BLaER1 treated with 17β-estradiol and CSF1 and Interleukin-3, amounts not matched to agents 10 nM and 100 nM (cell line): ENCODE results near the gene DIP2A.

ENCODE experiments used
- H3K27ac ChIP-seq, 11 experiments: shearing (Covaris generic); formaldehyde crosslinking; 2 replicates each; pipeline ENCODE4 v1.8.1; 2022
- H3K27me3 ChIP-seq, 11 experiments: shearing (Covaris generic); formaldehyde crosslinking; 2 replicates each; pipeline ENCODE4 v1.8.1; 2022
- H3K36me3 ChIP-seq, 11 experiments: shearing (Covaris generic); formaldehyde crosslinking; 2 replicates each; pipeline ENCODE4 v1.8.1; 2022
- H3K4me1 ChIP-seq, 10 experiments: shearing (Covaris generic); formaldehyde crosslinking; 2 replicates each; pipeline ENCODE4 v1.8.1; 2022
- H3K4me2 ChIP-seq, 11 experiments: shearing (Covaris generic); formaldehyde crosslinking; 2 replicates each; pipeline ENCODE4 v1.8.1; 2022
- H3K4me3 ChIP-seq, 10 experiments: shearing (Covaris generic); formaldehyde crosslinking; 2 replicates each; pipeline ENCODE4 v1.8.1; 2022
- H3K9ac ChIP-seq, 11 experiments: shearing (Covaris generic); formaldehyde crosslinking; 2 replicates each; pipeline ENCODE4 v1.8.1; 2022
- H3K9me3 ChIP-seq, 11 experiments: shearing (Covaris generic); formaldehyde crosslinking; replicated peaks in 1 of 11; 2 replicates each; pipeline ENCODE4 v1.8.1; 2022
- H4K20me1 ChIP-seq, 11 experiments: shearing (Covaris generic); formaldehyde crosslinking; 2 replicates each; pipeline ENCODE4 v1.8.1; 2022
- Cebpa-rat ChIP-seq, 11 experiments: shearing (Covaris generic); IDR thresholded peaks; 2 replicates each; pipeline ENCODE4 v1.8.1; 2022

The DIP2A gene

DNA sequence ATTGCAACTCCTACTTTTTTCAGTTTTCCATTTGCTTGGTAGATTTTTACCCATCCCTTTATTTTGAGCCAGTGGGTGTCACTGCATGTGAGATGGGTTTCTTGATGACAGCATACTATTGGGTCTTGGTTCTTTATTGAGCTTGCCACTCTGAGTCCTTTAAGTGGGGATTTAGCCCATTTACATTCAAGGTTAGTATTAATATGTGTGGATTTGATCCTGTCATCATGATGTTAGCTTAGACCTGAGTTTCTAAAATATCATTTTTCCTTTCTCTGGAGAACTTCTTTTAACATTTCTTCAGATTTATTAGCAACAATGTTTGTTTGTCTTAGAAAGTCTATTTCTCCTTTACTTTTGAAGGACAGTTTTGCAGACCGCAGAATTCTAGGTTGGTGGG lies 158.0 kb downstream of the DIP2A start:
- Histone ChIP-seq H3K27me3 (no peaks in the 10 kb centered on the region), H3K9me3 (peaks cover 0 to 35% (median 0%) of the 10 kb centered on the region in 11 experiments; a peak in 11 of 22 replicates), H3K36me3 (no peaks in the 10 kb centered on the region), H3K4me1 (peaks cover 6 to 28% (median 14%) of the 10 kb centered on the region in 10 experiments), H3K4me3 (no peak overlapping the region), H3K27ac (no peak overlapping the region), H4K20me1 (no peaks in the 10 kb centered on the region), H3K9ac (no peak overlapping the region), H3K4me2 (peak overlapping the region in 1 of 11 experiments; percentile 28; a peak in 1 of 22 replicates)
- TF ChIP-seq Cebpa-rat (IDR thresholded peaks at IDR 0.05), result no peak

DNA sequence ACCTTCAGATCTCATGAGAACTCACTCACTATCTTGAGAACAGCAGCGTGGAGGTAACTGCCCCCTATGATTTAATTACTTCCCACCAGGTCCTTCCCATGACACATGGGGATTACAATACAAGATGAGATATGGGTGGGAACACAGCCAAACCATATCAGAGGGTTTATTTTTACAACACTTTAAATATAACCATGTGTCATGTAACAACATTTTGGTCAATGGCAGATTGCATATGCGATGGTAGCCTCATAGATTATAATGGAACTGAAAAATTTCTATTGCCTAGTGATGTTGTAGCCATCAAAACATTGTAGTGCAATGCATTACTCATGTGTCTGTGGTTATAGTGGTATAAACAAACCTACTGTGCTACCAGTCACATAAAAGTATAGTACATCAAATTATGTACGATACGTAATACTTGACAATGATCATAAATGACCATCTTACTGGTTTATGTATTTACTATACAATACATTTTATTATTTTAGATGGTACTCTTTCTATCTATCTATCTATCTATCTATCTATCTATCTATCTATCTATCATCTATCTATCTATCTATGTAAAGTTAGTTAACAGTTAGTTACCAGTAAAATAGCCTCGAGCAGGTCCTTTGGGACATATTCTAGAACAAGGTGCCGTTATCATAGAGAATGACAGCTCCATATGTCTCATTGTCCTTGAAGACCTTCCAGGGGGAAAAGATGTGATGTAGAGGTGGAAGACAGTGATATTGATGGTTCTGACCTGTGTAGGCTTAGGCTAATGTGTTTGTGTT lies 158.8 kb downstream of the DIP2A start:
- H3K27ac ChIP-seq, result no peak overlapping the region
- H4K20me1 ChIP-seq, result no peaks in the 10 kb centered on the region
- no peak overlapping the region for H3K9ac ChIP-seq
- no peak for TF ChIP-seq Cebpa-rat (IDR thresholded peaks at IDR 0.05)
- no peaks in the 10 kb centered on the region for H3K27me3 ChIP-seq
- peaks cover 0 to 31% (median 0%) of the 10 kb centered on the region in 11 experiments; a peak in 10 of 22 replicates for H3K9me3 ChIP-seq
- H3K4me2 ChIP-seq, result peak overlapping the region in 5 of 11 experiments; percentile 0 to 28 (median 17); a peak in 2 of 22 replicates
- H3K36me3 ChIP-seq, result no peaks in the 10 kb centered on the region
- peaks cover 12 to 34% (median 20%) of the 10 kb centered on the region in 10 experiments for H3K4me1 ChIP-seq
- no peak overlapping the region for H3K4me3 ChIP-seq

DNA sequence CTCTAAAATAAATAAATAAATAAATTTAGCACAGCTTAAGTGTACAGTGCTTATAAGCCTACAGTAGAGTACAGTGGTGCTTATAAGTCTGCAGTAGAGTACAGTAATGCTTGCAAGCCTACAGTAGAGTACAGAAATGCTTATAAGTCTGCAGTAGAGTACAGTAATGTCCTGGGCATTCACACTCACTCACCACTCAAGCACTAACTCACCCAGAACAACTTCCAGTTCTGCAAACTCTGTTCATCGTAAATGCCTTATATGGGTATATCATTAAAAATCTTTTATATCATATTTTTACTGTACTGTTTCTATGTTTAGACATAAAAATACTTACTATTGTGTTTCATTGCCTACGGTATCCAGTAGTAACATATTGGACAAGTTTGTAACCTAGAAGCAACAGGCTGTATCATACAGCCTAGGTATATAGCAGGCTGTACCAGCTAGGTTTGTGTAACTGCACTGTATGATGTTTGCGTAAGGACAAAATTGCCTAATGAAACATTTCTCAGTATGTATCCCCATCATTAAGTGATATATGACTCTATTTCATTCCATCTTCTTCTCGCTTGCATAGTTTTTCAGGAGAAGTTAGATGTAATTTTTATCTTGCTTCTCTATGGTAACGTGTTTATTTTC lies 160.2 kb downstream of the DIP2A start:
- H3K36me3 ChIP-seq, result no peaks in the 10 kb centered on the region
- H3K4me1 ChIP-seq, result peaks cover 23 to 47% (median 30%) of the 10 kb centered on the region in 10 experiments
- no peak overlapping the region for H3K9ac ChIP-seq
- H3K4me2 ChIP-seq, result peak overlapping the region in 1 of 11 experiments; percentile 15; a peak in 1 of 22 replicates
- TF ChIP-seq Cebpa-rat (IDR thresholded peaks at IDR 0.05), result no peak
- peaks cover 0 to 31% (median 0%) of the 10 kb centered on the region in 11 experiments; a peak in 10 of 22 replicates for H3K9me3 ChIP-seq
- H3K27me3 ChIP-seq, result no peaks in the 10 kb centered on the region
- no peak overlapping the region for H3K27ac ChIP-seq
- no peak overlapping the region for H3K4me3 ChIP-seq
- no peaks in the 10 kb centered on the region for H4K20me1 ChIP-seq
